Stomach (tissue), 9 donors: ENCODE data around the gene CHTF18. TPM values are rescaled to one million over a fixed set of nuclear protein-coding genes. Genes with fewer than 3 reads are reported as not detected.

Experiments
- DNase-seq, 2 donors: peaks; one replicate each; pipeline versions ENCODE4 v3.0.0 to v3.0.0-alpha.2; 2013 to 2019
- H3K27ac ChIP-seq, 5 donors: fragments of 200-600 bp in 4 of 5; sonication (generic) in 4 of 5; one replicate each; pipeline ENCODE4 v1.5.1; 2013 to 2019; ENCODE audit warnings: mild to moderate bottlenecking in 1 of 5, moderate library complexity in 1 of 5
- H3K27me3 ChIP-seq, 3 donors: fragments of 200-600 bp; sonication (generic); one replicate each; pipeline ENCODE4 v1.5.1; 2017 to 2019; ENCODE audit warnings: mixed run types in 1 of 3
- H3K36me3 ChIP-seq, 4 donors: fragments of 200-600 bp; sonication (generic); 1 replicate in 3 of 4; 2 replicates in 1 of 4; pipeline ENCODE4 v1.5.1; 2016 to 2019
- H3K4me1 ChIP-seq, 4 donors: fragments of 200-600 bp; sonication (generic); one replicate each; pipeline ENCODE4 v1.5.1; 2016 to 2019
- H3K4me3 ChIP-seq, 4 donors: fragments of 200-600 bp; sonication (generic) in 3 of 4; one replicate each; pipeline ENCODE4 v1.5.1; 2016 to 2019; ENCODE audit warnings: mild to moderate bottlenecking in 1 of 4
- H3K9me3 ChIP-seq, 4 donors: fragments of 200-600 bp; sonication (generic); one replicate each; pipeline ENCODE4 v1.5.1; 2016 to 2019
- EP300 ChIP-seq: sonication (generic); formaldehyde crosslinking; IDR thresholded peaks from one replicate; pipeline ENCODE4 v1.6.1; 2017; ENCODE audit warnings: antibody characterized with exemption
- POLR2A ChIP-seq, 4 donors: fragments of 450-650 bp; IDR thresholded peaks; one replicate each; pipeline ENCODE4 v1.6.1; 2016; ENCODE audit warnings: antibody characterized with exemption in 4 of 4, control low read depth in 2 of 4, mild to moderate bottlenecking in 1 of 4, moderate library complexity in 1 of 4
- POLR2AphosphoS5 ChIP-seq, 3 donors: sonication (generic); formaldehyde crosslinking; IDR thresholded peaks; one replicate each; pipeline ENCODE4 v1.6.1; 2016; ENCODE audit warnings: antibody characterized with exemption in 3 of 3
- WGBS, 5 donors: extraction: QIAGEN DNeasy Blood & Tissue Kit in 3 of 5; methylation state at CpG; one replicate each; pipeline versions ENCODE4 v1.1.5 to v1.1.7; 2013 to 2018; 5-methylcytosine and 5-hydroxymethylcytosine counted together
- intact Hi-C: fragments of 100-400 bp; cut with DNase I; formaldehyde crosslinking; loops from one replicate; pipeline ENCODE4 v1.15.1; 2023; ENCODE audit warnings: low total_unique reads
- polyA plus RNA-seq, 3 donors: library from polyadenylated mRNA; stranded (reverse); fragments of 200-250 nt; gene quantifications; one replicate each; pipeline ENCODE4 v1.2.3, GENCODE V29; 2013
- total RNA-seq, 5 donors: library from RNA; depleted of rRNA; stranded (reverse); fragments of >200 nt; gene quantifications; one replicate each; pipeline versions ENCODE4 v1.1.0 to v1.2.3, GENCODE V29; 2014 to 2016
- TF ChIP-seq, protein P1 (sequence below), 7 experiments: fragments of 450-650 bp in 4 of 7; fragments of 200-600 bp in 3 of 7; sonication (generic) in 3 of 7; IDR thresholded peaks; one replicate each; pipeline ENCODE4 v1.5.1; 2016 to 2019; ENCODE audit warnings: antibody characterized with exemption in 7 of 7, control low read depth in 2 of 7, mild to moderate bottlenecking in 1 of 7
- donor health status: healthy with polysubstance abuse.
- donor health status: Bipolar disorder and iron deficiency.
- donor health status: healthy.

CHTF18 gene
- total and polyA plus RNA-seq, 8 donors, result 2.9 to 143 (median 21.5) TPM

DNA sequence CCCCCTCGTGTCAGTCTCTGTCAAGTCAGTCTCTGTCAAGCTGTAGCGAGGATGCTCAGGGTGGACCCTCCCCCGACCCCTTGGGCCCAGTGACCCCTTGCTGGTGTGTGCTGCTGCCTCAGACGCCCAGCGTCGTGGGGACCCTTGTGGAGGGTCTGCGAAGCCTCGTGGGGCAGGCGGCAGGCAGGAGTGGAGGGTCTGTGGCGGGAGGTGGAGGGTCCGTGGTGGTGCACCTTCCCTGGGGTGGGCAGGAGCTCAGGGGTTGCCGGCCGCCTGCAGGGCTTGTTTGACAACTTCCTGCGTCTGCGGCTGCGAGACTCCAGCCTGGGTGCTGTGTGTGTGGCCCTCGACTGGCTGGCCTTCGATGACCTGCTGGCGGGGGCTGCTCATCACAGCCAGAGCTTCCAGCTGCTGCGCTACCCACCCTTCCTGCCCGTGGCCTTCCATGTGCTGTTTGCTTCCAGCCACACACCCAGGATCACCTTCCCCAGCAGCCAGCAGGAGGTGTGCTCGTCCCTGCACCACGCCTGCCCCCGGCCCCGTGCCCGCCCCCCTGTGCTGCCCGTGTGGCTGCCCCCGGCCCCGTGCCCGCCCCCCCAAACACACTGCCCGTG lies 6.5 kb downstream of the CHTF18 start:
- TF ChIP-seq POLR2AphosphoS5 (IDR thresholded peaks at IDR 0.05), result no peak
- no peak for TF ChIP-seq EP300
- TF ChIP-seq POLR2A (IDR thresholded peaks at IDR 0.05), result no peak
- TF ChIP-seq, protein P1, sequence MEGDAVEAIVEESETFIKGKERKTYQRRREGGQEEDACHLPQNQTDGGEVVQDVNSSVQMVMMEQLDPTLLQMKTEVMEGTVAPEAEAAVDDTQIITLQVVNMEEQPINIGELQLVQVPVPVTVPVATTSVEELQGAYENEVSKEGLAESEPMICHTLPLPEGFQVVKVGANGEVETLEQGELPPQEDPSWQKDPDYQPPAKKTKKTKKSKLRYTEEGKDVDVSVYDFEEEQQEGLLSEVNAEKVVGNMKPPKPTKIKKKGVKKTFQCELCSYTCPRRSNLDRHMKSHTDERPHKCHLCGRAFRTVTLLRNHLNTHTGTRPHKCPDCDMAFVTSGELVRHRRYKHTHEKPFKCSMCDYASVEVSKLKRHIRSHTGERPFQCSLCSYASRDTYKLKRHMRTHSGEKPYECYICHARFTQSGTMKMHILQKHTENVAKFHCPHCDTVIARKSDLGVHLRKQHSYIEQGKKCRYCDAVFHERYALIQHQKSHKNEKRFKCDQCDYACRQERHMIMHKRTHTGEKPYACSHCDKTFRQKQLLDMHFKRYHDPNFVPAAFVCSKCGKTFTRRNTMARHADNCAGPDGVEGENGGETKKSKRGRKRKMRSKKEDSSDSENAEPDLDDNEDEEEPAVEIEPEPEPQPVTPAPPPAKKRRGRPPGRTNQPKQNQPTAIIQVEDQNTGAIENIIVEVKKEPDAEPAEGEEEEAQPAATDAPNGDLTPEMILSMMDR (IDR thresholded peaks at IDR 0.05), result no peak
- Histone ChIP-seq H3K4me1 (peaks cover 0 to 5% (median 0%) of the 10 kb centered on the region in 4 donors), H3K4me3 (no peak overlapping the region), H3K27me3 (peaks cover 7 to 45% (median 10%) of the 10 kb centered on the region in 3 donors), H3K9me3 (peaks cover 0 to 4% (median 0%) of the 10 kb centered on the region in 4 donors), H3K36me3 (peaks cover 0 to 32% (median 13%) of the 10 kb centered on the region in 4 donors), H3K27ac (no peak overlapping the region)
- WGBS, 5 donors, result 80 to 90% (median 84%) methylated on average over 6 to 31 of the region's 31 CpGs
- no peak for DNase-seq
- intact Hi-C loops, result no loop called here

DNA sequence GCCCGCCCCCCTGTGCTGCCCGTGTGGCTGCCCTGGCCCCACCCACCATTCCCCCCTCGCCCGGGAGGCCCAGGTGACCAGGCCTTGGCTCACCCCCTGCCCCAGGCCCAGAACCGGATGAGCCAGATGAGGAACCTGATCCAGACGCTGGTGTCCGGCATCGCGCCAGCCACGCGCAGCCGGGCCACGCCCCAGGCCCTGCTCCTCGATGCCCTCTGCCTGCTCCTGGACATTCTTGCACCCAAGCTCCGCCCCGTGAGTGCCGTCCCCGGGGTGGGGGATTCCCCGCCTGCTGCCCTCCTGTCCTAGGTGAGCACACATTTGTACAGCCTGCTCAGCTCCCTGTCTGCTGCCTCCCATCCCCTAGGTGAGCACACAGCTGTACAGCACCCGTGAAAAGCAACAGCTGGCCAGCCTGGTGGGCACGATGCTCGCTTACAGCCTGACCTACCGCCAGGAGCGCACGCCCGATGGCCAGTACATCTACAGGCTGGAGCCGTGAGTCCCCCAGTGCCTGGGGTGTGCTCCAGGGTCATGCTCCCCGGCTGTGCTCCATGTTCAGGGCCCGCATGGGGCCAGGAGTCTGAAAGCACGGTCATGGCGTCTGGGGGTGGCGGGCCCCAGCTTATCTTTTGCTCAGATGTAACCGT lies 7.3 kb downstream of the CHTF18 start:
- WGBS, 5 donors, result 48 to 81% (median 73%) methylated on average over 14 to 32 of the region's 33 CpGs

DNA sequence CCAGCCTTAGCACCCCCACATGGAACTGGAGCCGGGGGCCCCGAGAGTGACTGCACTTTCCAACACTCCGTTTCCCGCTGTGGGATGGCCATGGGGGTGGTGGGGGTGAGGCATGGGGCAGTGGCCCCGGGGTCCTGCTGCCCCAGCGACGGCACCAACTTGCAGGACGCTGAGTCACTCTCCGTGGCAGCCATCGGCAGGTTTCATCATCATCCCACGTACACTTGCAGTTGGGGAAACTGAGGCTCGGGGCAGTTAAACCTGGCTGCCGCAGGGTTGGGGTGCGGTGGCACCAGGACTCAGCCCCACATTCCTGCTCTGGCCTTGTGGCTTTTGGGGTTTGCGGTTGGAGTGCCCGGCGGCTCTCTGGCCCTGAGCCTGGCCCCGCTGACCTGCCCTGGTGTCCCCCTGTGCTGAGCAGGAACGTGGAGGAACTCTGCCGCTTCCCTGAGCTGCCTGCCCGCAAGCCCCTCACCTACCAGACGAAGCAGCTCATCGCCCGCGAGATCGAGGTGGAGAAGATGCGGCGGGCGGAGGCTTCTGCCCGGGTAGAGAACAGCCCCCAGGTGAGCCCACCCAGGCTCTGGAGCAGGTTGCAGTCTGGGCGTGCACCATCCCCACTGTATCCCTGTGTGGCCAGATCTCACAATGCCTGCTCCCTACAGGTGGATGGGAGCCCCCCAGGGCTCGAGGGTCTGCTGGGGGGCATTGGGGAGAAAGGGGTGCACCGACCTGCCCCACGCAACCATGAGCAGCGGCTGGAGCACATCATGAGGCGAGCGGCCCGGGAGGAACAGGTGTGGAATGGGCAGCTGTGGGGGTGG lies 8.1 kb downstream of the CHTF18 start:
- Histone ChIP-seq H3K36me3 (peaks cover 0 to 27% (median 9%) of the 10 kb centered on the region in 4 donors), H3K9me3 (peaks cover 0 to 4% (median 0%) of the 10 kb centered on the region in 4 donors), H3K27ac (no peak overlapping the region), H3K4me3 (no peak overlapping the region), H3K27me3 (peaks cover 7 to 61% (median 26%) of the 10 kb centered on the region in 3 donors), H3K4me1 (peaks cover 0 to 12% (median 2%) of the 10 kb centered on the region in 4 donors)
- intact Hi-C loops, result no loop called here
- no peak for TF ChIP-seq POLR2A (IDR thresholded peaks at IDR 0.05)
- TF ChIP-seq, protein P1 (IDR thresholded peaks at IDR 0.05), result no peak
- TF ChIP-seq POLR2AphosphoS5 (IDR thresholded peaks at IDR 0.05), result no peak
- TF ChIP-seq EP300, result no peak
- WGBS, 5 donors, result 94 to 96% (median 95%) methylated on average over 27 to 38 of the region's 38 CpGs
- no peak for DNase-seq

More for the DNA sequence above, 7.3 kb downstream of the CHTF18 start:
- Histone ChIP-seq H3K9me3 (peaks cover 0 to 4% (median 0%) of the 10 kb centered on the region in 4 donors), H3K4me3 (no peak overlapping the region), H3K27ac (no peak overlapping the region), H3K4me1 (peaks cover 0 to 12% (median 2%) of the 10 kb centered on the region in 4 donors), H3K27me3 (peaks cover 7 to 53% (median 18%) of the 10 kb centered on the region in 3 donors), H3K36me3 (peaks cover 0 to 32% (median 13%) of the 10 kb centered on the region in 4 donors)
- TF ChIP-seq EP300, result no peak
- intact Hi-C loops, result no loop called here
- DNase-seq, result peak; percentile 57 to 58

DNA sequence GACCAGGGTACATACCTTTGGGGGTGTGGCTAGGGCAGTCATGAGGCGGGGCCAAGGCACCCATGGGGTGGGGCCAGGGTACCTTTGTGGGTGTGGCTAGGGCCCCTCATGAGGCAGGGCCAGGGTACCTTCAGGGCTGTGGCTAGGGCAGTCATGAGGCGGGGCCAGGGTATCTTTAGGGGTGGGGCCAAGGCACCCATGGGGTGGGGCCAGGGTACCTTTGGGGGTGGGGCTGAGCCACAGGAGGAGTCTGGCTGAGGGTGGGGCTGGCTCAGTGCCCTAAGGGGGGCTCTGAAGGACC lies 8.7 kb downstream of the CHTF18 start:
- Histone ChIP-seq H3K9me3 (peaks cover 0 to 4% (median 0%) of the 10 kb centered on the region in 4 donors), H3K27me3 (peaks cover 7 to 66% (median 32%) of the 10 kb centered on the region in 3 donors)
- TF ChIP-seq POLR2A (IDR thresholded peaks at IDR 0.05) (no peak), EP300 (no peak), POLR2AphosphoS5 (IDR thresholded peaks at IDR 0.05) (no peak)
- TF ChIP-seq, protein P1 (IDR thresholded peaks at IDR 0.05), result no peak

More for the DNA sequence above, 8.7 kb downstream of the CHTF18 start:
- no peak for DNase-seq
- H3K4me3 ChIP-seq, result no peak overlapping the region
- intact Hi-C loops, result no loop called here
- 92 to 100% (median 97%) methylated on average over 2 of the region's 2 CpGs for WGBS, 5 donors
- H3K27ac ChIP-seq, result no peak overlapping the region
- H3K36me3 ChIP-seq, result peaks cover 0 to 22% (median 5%) of the 10 kb centered on the region in 4 donors
- H3K4me1 ChIP-seq, result peaks cover 0 to 12% (median 2%) of the 10 kb centered on the region in 4 donors
